ENCODE measurements around the gene SPRR1A. TPM values are rescaled to one million over a fixed set of nuclear protein-coding genes. Genes with fewer than 3 reads are reported as not detected.
A peak's percentile ranks its signal among the peaks of the same experiment; 100 is the strongest.

SPRR1A gene
- total RNA-seq, 4 donors from 2014 or later, result not detected

GRCh38 chr1:152993186-152993585 is 9.3 kb downstream of the SPRR1A start:
- no peaks in the 10 kb centered on the region for H3K4me1 ChIP-seq
- no peak overlapping the region for H3K4me3 ChIP-seq
- H3K27me3 ChIP-seq, result no peaks in the 10 kb centered on the region
- TF ChIP-seq POLR2A (IDR thresholded peaks at IDR 0.05; ENCODE audit: low read depth) (no peak), EP300 (IDR thresholded peaks at IDR 0.05) (no peak), POLR2AphosphoS5 (IDR thresholded peaks at IDR 0.05) (no peak), CTCF (IDR thresholded peaks at IDR 0.05) (no peak)
- H3K36me3 ChIP-seq, result no peaks in the 10 kb centered on the region
- peaks cover 0 to 12% (median 3%) of the 10 kb centered on the region in 4 donors for H3K9me3 ChIP-seq
- intact Hi-C loops (cut with DNase I), result no loop called here
- WGBS, result 84% methylated on average over 6 of the region's 6 CpGs
- DNase-seq (ENCODE audit: extremely low spot score), result peak; percentile 72
- no peak overlapping the region for H3K27ac ChIP-seq (replicated peaks in 1 of 4)

GRCh38 chr1:152995842-152996241 is 12.0 kb downstream of the SPRR1A start:
- H3K27ac ChIP-seq (replicated peaks in 1 of 4), result no peak overlapping the region
- H3K27me3 ChIP-seq, result no peaks in the 10 kb centered on the region
- TF ChIP-seq CTCF (IDR thresholded peaks at IDR 0.05), result no peak
- no peak for TF ChIP-seq POLR2AphosphoS5 (IDR thresholded peaks at IDR 0.05)
- TF ChIP-seq EP300 (IDR thresholded peaks at IDR 0.05), result no peak
- no peak for TF ChIP-seq POLR2A (IDR thresholded peaks at IDR 0.05; ENCODE audit: low read depth)
- no peaks in the 10 kb centered on the region for H3K4me1 ChIP-seq
- intact Hi-C loops (cut with DNase I), result no loop called here
- WGBS, result 62% methylated on average over 1 of the region's 1 CpG
- H3K4me3 ChIP-seq, result no peak overlapping the region
- H3K9me3 ChIP-seq, result peaks cover 0 to 12% (median 3%) of the 10 kb centered on the region in 4 donors
- H3K36me3 ChIP-seq, result no peaks in the 10 kb centered on the region
- no peak for DNase-seq (ENCODE audit: extremely low spot score)

GRCh38 chr1:152996633-152997400 is 12.9 kb downstream of the SPRR1A start:
- H3K27me3 ChIP-seq, result no peaks in the 10 kb centered on the region
- no peaks in the 10 kb centered on the region for H3K36me3 ChIP-seq
- peak; percentile 70 for DNase-seq (ENCODE audit: extremely low spot score)
- WGBS, result 46% methylated on average over 5 of the region's 5 CpGs
- TF ChIP-seq POLR2A (IDR thresholded peaks at IDR 0.05; ENCODE audit: low read depth) (no peak), EP300 (IDR thresholded peaks at IDR 0.05) (no peak), POLR2AphosphoS5 (IDR thresholded peaks at IDR 0.05) (no peak), CTCF (IDR thresholded peaks at IDR 0.05) (no peak)
- H3K9me3 ChIP-seq, result peaks cover 0 to 12% (median 3%) of the 10 kb centered on the region in 4 donors
- intact Hi-C loops (cut with DNase I), result no loop called here
- no peak overlapping the region for H3K4me3 ChIP-seq
- no peaks in the 10 kb centered on the region for H3K4me1 ChIP-seq
- no peak overlapping the region for H3K27ac ChIP-seq (replicated peaks in 1 of 4)

GRCh38 chr1:152997901-152998300 is 14.0 kb downstream of the SPRR1A start:
- WGBS, result 50% methylated on average over 7 of the region's 7 CpGs
- Histone ChIP-seq H3K36me3 (no peaks in the 10 kb centered on the region), H3K4me1 (no peaks in the 10 kb centered on the region), H3K27me3 (no peaks in the 10 kb centered on the region), H3K27ac (replicated peaks in 1 of 4) (no peak overlapping the region), H3K9me3 (peaks cover 0 to 12% (median 3%) of the 10 kb centered on the region in 4 donors), H3K4me3 (no peak overlapping the region)
- DNase-seq (ENCODE audit: extremely low spot score), result no peak
- intact Hi-C loops (cut with DNase I), result no loop called here
- TF ChIP-seq EP300 (IDR thresholded peaks at IDR 0.05) (no peak), POLR2A (IDR thresholded peaks at IDR 0.05; ENCODE audit: low read depth) (no peak), CTCF (IDR thresholded peaks at IDR 0.05) (no peak), POLR2AphosphoS5 (IDR thresholded peaks at IDR 0.05) (no peak)

All from esophagus muscularis mucosa (tissue), 4 donors.